RWPE1 (cell line): Measurements from ENCODE around the gene MAGEB17.

Experiments used
- CTCF ChIA-PET: fragments of 350-600 bp; sonication (Branson Sonifier 250); formaldehyde crosslinking; extraction: SDS; loops from one replicate; lab custom pipeline; 2021; lab: Yijun Ruan, JAX
- POLR2A ChIA-PET: fragments of 400-600 bp; formaldehyde crosslinking; extraction: SDS; loops from one replicate; lab custom pipeline; 2020; ENCODE audit warnings: antibody characterized with exemption; ENCODE audit not compliant: low non-redundant PET; lab: Yijun Ruan, JAX
- DNase-seq: peaks from one replicate; pipeline ENCODE4 v3.0.0; 2012; ENCODE audit warnings: low spot score
- H3K27ac ChIP-seq: fragments of 450-650 bp; 2 replicates; pipeline ENCODE4 v1.5.1; 2017
- CTCF ChIP-seq: fragments of 450-650 bp; conservative IDR thresholded peaks from 2 replicates; pipeline ENCODE4 v1.5.1; 2017; ENCODE audit warnings: low read depth, mild to moderate bottlenecking

Gene MAGEB17

GRCh38 chrX:16125520-16126149, 41.6 kb upstream of the MAGEB17 start:
- no peak overlapping the region for H3K27ac ChIP-seq
- no peak for TF ChIP-seq CTCF
- no peak for DNase-seq
- POLR2A ChIA-PET, result no interaction called here
- CTCF ChIA-PET, result no interaction called here

- no peak overlapping the region for H3K27ac ChIP-seq
- CTCF ChIA-PET, result no interaction called here
- TF ChIP-seq CTCF, result no peak
- DNase-seq, result no peak
- POLR2A ChIA-PET, result no interaction called here
Observed at GRCh38 chrX:16130707-16131106, 36.6 kb upstream of the MAGEB17 start.

- H3K27ac ChIP-seq, result no peak overlapping the region
- DNase-seq, result no peak
- CTCF ChIA-PET, result interaction anchor here (0.5 kb wide), 1 partner anchor 157 kb away, joined by 4 read pairs; no protein-coding TSS in a partner anchor
- POLR2A ChIA-PET, result no interaction called here
- TF ChIP-seq CTCF, result no peak
Observed at GRCh38 chrX:16134936-16135335, 32.3 kb upstream of the MAGEB17 start.

- POLR2A ChIA-PET, result no interaction called here
- no peak for TF ChIP-seq CTCF
- CTCF ChIA-PET, result no interaction called here
- H3K27ac ChIP-seq, result no peak overlapping the region
- no peak for DNase-seq
Observed at GRCh38 chrX:16136080-16136479, 31.2 kb upstream of the MAGEB17 start.

- H3K27ac ChIP-seq, result no peak overlapping the region
- ChIA-PET POLR2A (no interaction called here), CTCF (no interaction called here)
- no peak for TF ChIP-seq CTCF
- no peak for DNase-seq
Observed at GRCh38 chrX:16137416-16138107, 29.7 kb upstream of the MAGEB17 start.

GRCh38 chrX:16138108-16138427, 29.2 kb upstream of the MAGEB17 start:
- no peak for TF ChIP-seq CTCF
- ChIA-PET POLR2A (no interaction called here), CTCF (no interaction called here)
- DNase-seq, result no peak
- no peak overlapping the region for H3K27ac ChIP-seq
